Stomach (tissue), 4 donors: ENCODE results near the gene WDR1.

ENCODE experiments used
- EP300 ChIP-seq: sonication (generic); formaldehyde crosslinking; IDR thresholded peaks from one replicate; pipeline ENCODE4 v1.6.1; 2017; ENCODE audit warnings: antibody characterized with exemption
- POLR2A ChIP-seq, 4 donors: fragments of 450-650 bp; IDR thresholded peaks; one replicate each; pipeline ENCODE4 v1.6.1; 2016; ENCODE audit warnings: antibody characterized with exemption in 4 of 4, control low read depth in 2 of 4, mild to moderate bottlenecking in 1 of 4, moderate library complexity in 1 of 4
- POLR2AphosphoS5 ChIP-seq, 3 donors: sonication (generic); formaldehyde crosslinking; IDR thresholded peaks; one replicate each; pipeline ENCODE4 v1.6.1; 2016; ENCODE audit warnings: antibody characterized with exemption in 3 of 3
- TF ChIP-seq, protein P1 (sequence below), 7 experiments: fragments of 450-650 bp in 4 of 7; fragments of 200-600 bp in 3 of 7; sonication (generic) in 3 of 7; IDR thresholded peaks; one replicate each; pipeline ENCODE4 v1.5.1; 2016 to 2019; ENCODE audit warnings: antibody characterized with exemption in 7 of 7, control low read depth in 2 of 7, mild to moderate bottlenecking in 1 of 7

GRCh38 chr4:10107111-10108091 is 9.2 kb downstream of the WDR1 start:
- TF ChIP-seq, protein P1, sequence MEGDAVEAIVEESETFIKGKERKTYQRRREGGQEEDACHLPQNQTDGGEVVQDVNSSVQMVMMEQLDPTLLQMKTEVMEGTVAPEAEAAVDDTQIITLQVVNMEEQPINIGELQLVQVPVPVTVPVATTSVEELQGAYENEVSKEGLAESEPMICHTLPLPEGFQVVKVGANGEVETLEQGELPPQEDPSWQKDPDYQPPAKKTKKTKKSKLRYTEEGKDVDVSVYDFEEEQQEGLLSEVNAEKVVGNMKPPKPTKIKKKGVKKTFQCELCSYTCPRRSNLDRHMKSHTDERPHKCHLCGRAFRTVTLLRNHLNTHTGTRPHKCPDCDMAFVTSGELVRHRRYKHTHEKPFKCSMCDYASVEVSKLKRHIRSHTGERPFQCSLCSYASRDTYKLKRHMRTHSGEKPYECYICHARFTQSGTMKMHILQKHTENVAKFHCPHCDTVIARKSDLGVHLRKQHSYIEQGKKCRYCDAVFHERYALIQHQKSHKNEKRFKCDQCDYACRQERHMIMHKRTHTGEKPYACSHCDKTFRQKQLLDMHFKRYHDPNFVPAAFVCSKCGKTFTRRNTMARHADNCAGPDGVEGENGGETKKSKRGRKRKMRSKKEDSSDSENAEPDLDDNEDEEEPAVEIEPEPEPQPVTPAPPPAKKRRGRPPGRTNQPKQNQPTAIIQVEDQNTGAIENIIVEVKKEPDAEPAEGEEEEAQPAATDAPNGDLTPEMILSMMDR (IDR thresholded peaks at IDR 0.05), result no peak
- no peak for TF ChIP-seq POLR2A (IDR thresholded peaks at IDR 0.05)
- TF ChIP-seq POLR2AphosphoS5 (IDR thresholded peaks at IDR 0.05), result no peak
- TF ChIP-seq EP300, result no peak
